Gastrocnemius medialis (tissue), 4 donors: ENCODE data around the gene PKNOX2. TPM values are rescaled to one million over a fixed set of nuclear protein-coding genes. Genes with fewer than 3 reads are reported as not detected.
A peak's percentile ranks its signal among the peaks of the same experiment; 100 is the strongest.

ENCODE experiments used
- ATAC-seq, 2 donors: fragments of 150-250 bp; one replicate each; pipeline ENCODE4 v1.9.1; 2016
- DNase-seq, 2 donors: peaks; one replicate each; pipeline ENCODE4 v3.0.0-alpha.2; 2019
- H3K27ac ChIP-seq, 4 donors: fragments of 200-600 bp; sonication (generic); 1 replicate in 1 of 4; 2 replicates in 3 of 4; pipeline ENCODE4 v1.5.1; 2016 to 2018; ENCODE audit warnings: mild to moderate bottlenecking in 2 of 4, moderate library complexity in 1 of 4
- H3K27me3 ChIP-seq, 3 donors: fragments of 200-600 bp; sonication (generic) in 2 of 3; 1 replicate in 1 of 3; 2 replicates in 2 of 3; pipeline versions ENCODE4 v1.5.1 to v1.6.0; 2016 to 2019; ENCODE audit warnings: mild to moderate bottlenecking in 1 of 3, moderate library complexity in 1 of 3
- H3K36me3 ChIP-seq, 2 donors: fragments of 200-600 bp; sonication (generic) in 1 of 2; one replicate each; pipeline ENCODE4 v1.5.1; 2017 to 2018
- H3K4me1 ChIP-seq, 2 donors: fragments of 200-600 bp; sonication (generic) in 1 of 2; one replicate each; pipeline ENCODE4 v1.5.1; 2016 to 2017; ENCODE audit warnings: mild to moderate bottlenecking in 2 of 2
- H3K4me3 ChIP-seq, 4 donors: fragments of 200-600 bp; sonication (generic) in 3 of 4; 1 replicate in 1 of 4; 2 replicates in 3 of 4; pipeline ENCODE4 v1.5.1; 2016 to 2019; ENCODE audit warnings: mild to moderate bottlenecking in 2 of 4
- H3K9me3 ChIP-seq, 3 donors: fragments of 200-600 bp; sonication (generic) in 2 of 3; 1 replicate in 1 of 3; 2 replicates in 2 of 3; pipeline ENCODE4 v1.5.1; 2016 to 2019
- CTCF ChIP-seq, 5 experiments: fragments of 450-650 bp in 3 of 5; fragments of 200-600 bp in 2 of 5; sonication (generic) in 2 of 5; IDR thresholded peaks in 4 of 5; conservative IDR thresholded peaks in 1 of 5; 1 replicate in 4 of 5; 2 replicates in 1 of 5; pipeline ENCODE4 v1.5.1; 2016 to 2019; ENCODE audit warnings: antibody characterized with exemption in 5 of 5, mild to moderate bottlenecking in 3 of 5, moderate library complexity in 3 of 5
- POLR2A ChIP-seq, 2 donors: fragments of 450-650 bp; IDR thresholded peaks; one replicate each; pipeline ENCODE4 v1.6.1; 2017; ENCODE audit warnings: antibody characterized with exemption in 2 of 2, mild to moderate bottlenecking in 2 of 2, moderate library complexity in 2 of 2
- in situ Hi-C, 4 donors: fragments of 200-750 bp; cut with MboI; loops; one replicate each; pipeline versions ENCODE4 v1.15.0 to v1.8.0; 2017; ENCODE audit warnings: low sequenced_read_pairs in 4 of 4
- intact Hi-C: fragments of 100-400 bp; cut with DNase I; formaldehyde crosslinking; loops from one replicate; pipeline ENCODE4 v1.15.1; 2023; ENCODE audit warnings: low total_unique reads
- total RNA-seq, 4 donors: library from RNA; depleted of rRNA; stranded (reverse); fragments of >200 nt; gene quantifications; one replicate each; pipeline versions ENCODE4 v1.1.0 to v1.2.3, GENCODE V29; 2016

Gene PKNOX2
- total RNA-seq, 4 donors from 2014 or later: 3.7 to 11.7 (median 6.0) TPM

DNA sequence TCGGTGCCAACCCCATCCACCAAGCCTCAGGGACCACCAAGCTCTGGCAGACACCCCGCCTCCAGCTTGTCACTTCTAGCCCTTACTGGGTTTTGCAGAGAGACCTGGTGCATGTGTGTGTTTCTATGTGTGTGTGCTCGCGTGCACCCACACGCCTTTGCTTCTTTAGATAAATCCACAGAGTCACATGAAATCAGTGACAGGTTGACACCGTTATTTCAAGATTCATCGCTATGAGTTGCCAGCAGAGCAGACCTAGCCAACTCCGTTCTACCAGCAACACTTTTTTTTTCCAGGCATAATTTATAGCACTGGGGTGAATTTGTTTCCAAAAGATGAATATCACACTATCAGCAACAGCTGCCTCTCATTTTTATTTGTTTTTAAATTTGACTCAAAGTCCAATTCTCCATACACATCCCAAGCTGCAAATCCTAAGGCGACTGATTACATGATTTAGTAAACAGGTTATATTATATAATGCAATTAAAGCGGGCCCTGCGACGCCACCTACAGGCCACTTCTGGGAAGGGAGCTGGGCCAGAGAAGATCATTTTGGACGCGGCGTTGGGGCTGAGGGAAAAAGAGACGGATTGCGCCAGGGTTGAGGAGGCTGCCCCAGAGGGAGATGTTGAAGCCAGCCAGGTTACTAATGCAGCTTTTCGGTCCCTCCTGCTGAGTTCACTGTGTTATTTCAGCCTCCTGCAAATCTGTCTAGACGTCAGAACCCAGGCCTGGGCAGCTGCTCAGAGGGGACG is 181.0 kb downstream of the PKNOX2 start:
- intact Hi-C loops (loop anchor here (1.0 to 5.0 kb wide), 8 partner anchors 27 to 383 kb away; no protein-coding TSS in a partner anchor), in situ Hi-C loops (loop anchor here (5.0 to 25.0 kb wide), 4 partner anchors 178 to 383 kb away; partner anchors contain the start of genes PKNOX2 (in 3 of the 4) and CCDC15 (in 1 of the 4))
- DNase-seq (peak; percentile 71 to 89), ATAC-seq (peak; percentile 83 to 93)
- TF ChIP-seq POLR2A (IDR thresholded peaks at IDR 0.05): no peak
- TF ChIP-seq CTCF (IDR thresholded peaks at IDR 0.05 in 4 of 5, conservative IDR thresholded peaks at IDR 0.05 in 1 of 5): peak; percentile 90 to 94 (median 91)
- Histone ChIP-seq H3K4me3 (no peak overlapping the region), H3K36me3 (no peaks in the 10 kb centered on the region), H3K9me3 (no peaks in the 10 kb centered on the region), H3K27me3 (no peaks in the 10 kb centered on the region), H3K27ac (peak overlapping the region; percentile 68 to 85 (median 72)), H3K4me1 (peaks cover 24 to 29% of the 10 kb centered on the region in 2 donors)

GRCh38 chr11:125346179-125346530 is 181.6 kb downstream of the PKNOX2 start:
- no peak for DNase-seq
- peaks cover 24 to 29% of the 10 kb centered on the region in 2 donors for H3K4me1 ChIP-seq
- peak overlapping the region; percentile 68 to 85 (median 72) for H3K27ac ChIP-seq
- no peaks in the 10 kb centered on the region for H3K36me3 ChIP-seq
- no peaks in the 10 kb centered on the region for H3K9me3 ChIP-seq
- no peak overlapping the region for H3K4me3 ChIP-seq
- no peak for ATAC-seq
- intact Hi-C loops (loop anchor here (2.0 to 5.0 kb wide), 5 partner anchors 27 to 384 kb away; no protein-coding TSS in a partner anchor), in situ Hi-C loops (loop anchor here (5.0 to 25.0 kb wide), 4 partner anchors 179 to 384 kb away; partner anchors contain the start of genes PKNOX2 (in 3 of the 4) and CCDC15 (in 1 of the 4))
- no peaks in the 10 kb centered on the region for H3K27me3 ChIP-seq
- no peak for TF ChIP-seq POLR2A (IDR thresholded peaks at IDR 0.05)
- no peak for TF ChIP-seq CTCF (IDR thresholded peaks at IDR 0.05 in 4 of 5, conservative IDR thresholded peaks at IDR 0.05 in 1 of 5)

DNA sequence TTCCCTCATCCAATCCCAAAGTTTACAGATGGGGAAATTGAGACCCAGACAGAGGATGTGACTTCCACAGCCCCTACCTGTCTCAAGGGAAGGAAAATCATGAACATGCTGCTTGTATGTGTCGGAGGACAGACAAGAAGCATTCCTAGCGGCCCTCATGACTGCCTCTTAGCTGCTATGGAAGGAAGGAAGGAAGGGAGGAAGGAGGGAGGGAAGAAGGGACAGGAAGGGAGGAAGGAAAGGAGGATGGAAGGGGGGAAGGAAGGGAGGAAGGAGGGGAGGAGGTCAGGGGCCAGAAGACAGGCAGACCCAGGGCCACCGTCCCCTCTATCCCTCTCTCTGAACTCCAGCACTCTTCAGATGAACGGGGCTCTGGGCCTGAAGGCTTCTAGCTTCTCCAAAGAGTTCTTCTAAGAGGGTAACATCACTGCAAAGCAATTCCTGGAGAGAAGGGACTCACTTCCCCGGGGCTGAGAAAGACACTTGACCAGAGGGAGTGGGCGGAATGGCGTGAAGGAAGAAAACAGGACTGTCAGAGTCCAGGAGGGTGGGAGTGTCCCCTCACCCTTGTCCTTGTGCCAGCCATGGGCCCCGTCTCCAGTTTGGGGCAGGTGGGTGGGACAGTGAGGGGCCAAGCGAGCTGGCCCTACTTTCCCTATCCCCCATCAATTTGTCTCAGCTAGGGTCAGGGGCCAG is 182.2 kb downstream of the PKNOX2 start:
- peaks cover 24 to 29% of the 10 kb centered on the region in 2 donors for H3K4me1 ChIP-seq
- H3K27ac ChIP-seq: peak overlapping the region; percentile 68 to 85 (median 72)
- ATAC-seq: no peak
- TF ChIP-seq POLR2A (IDR thresholded peaks at IDR 0.05) (no peak), CTCF (IDR thresholded peaks at IDR 0.05 in 4 of 5, conservative IDR thresholded peaks at IDR 0.05 in 1 of 5) (no peak)
- H3K4me3 ChIP-seq: no peak overlapping the region
- no peak for DNase-seq
- H3K9me3 ChIP-seq: no peaks in the 10 kb centered on the region
- no peaks in the 10 kb centered on the region for H3K27me3 ChIP-seq
- in situ Hi-C loops (loop anchor here (5.0 to 25.0 kb wide), 4 partner anchors 179 to 384 kb away; partner anchors contain the start of genes PKNOX2 (in 3 of the 4) and CCDC15 (in 1 of the 4)), intact Hi-C loops (loop anchor here (2.0 to 5.0 kb wide), 5 partner anchors 26 to 384 kb away; no protein-coding TSS in a partner anchor)
- no peaks in the 10 kb centered on the region for H3K36me3 ChIP-seq

- DNase-seq (no peak), ATAC-seq (no peak)
- Histone ChIP-seq H3K36me3 (no peaks in the 10 kb centered on the region), H3K4me1 (peaks cover 24 to 29% of the 10 kb centered on the region in 2 donors), H3K9me3 (no peaks in the 10 kb centered on the region), H3K27ac (peak overlapping the region in 3 of 4 donors; percentile 69 to 85 (median 75)), H3K27me3 (no peaks in the 10 kb centered on the region), H3K4me3 (no peak overlapping the region)
- TF ChIP-seq POLR2A (IDR thresholded peaks at IDR 0.05) (no peak), CTCF (IDR thresholded peaks at IDR 0.05 in 4 of 5, conservative IDR thresholded peaks at IDR 0.05 in 1 of 5) (no peak)
- intact Hi-C loops: loop anchor here (2.0 to 5.0 kb wide), 5 partner anchors 26 to 385 kb away; no protein-coding TSS in a partner anchor
- in situ Hi-C loops: loop anchor here (5.0 to 25.0 kb wide), 4 partner anchors 180 to 385 kb away; partner anchors contain the start of genes PKNOX2 (in 3 of the 4) and CCDC15 (in 1 of the 4)
These were observed 182.7 kb downstream of the PKNOX2 start for GRCh38 chr11:125347261-125347585.
